PC-9 (cell line): Measurements from ENCODE around the gene HSBP1L1.

Experiments used
- EZH2 ChIP-seq: fragments of 200-600 bp; sonication (generic); IDR thresholded peaks from 2 replicates; pipeline ENCODE4 v1.8.0; 2017; ENCODE audit warnings: antibody characterized with exemption, low read depth
- TF ChIP-seq, protein P1 (sequence below): fragments of 200-600 bp; sonication (generic); conservative IDR thresholded peaks from 2 replicates; pipeline ENCODE4 v1.6.1; 2017; ENCODE audit warnings: mixed run types, antibody characterized with exemption, mild to moderate bottlenecking, moderate library complexity

DNA sequence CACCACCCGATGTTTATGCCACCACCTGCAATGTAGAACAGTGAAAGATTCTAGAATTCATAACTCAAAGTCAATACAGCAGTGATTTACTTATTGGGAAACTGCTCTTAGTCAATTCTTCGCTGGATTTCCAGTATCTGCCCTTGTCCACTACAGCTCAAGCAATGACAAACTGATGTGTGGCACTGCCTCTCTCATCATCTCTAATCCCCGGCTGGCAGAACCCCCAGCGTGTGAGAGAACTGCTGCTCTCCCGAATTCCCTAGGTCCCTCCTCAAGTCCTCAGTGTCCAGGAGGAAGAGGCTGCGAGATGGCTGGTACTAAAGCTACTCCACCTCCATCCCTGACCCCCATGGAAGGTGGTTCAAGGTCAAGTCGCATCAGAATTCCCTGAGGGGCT, 22.3 kb downstream of the HSBP1L1 start:
- TF ChIP-seq, protein P1, sequence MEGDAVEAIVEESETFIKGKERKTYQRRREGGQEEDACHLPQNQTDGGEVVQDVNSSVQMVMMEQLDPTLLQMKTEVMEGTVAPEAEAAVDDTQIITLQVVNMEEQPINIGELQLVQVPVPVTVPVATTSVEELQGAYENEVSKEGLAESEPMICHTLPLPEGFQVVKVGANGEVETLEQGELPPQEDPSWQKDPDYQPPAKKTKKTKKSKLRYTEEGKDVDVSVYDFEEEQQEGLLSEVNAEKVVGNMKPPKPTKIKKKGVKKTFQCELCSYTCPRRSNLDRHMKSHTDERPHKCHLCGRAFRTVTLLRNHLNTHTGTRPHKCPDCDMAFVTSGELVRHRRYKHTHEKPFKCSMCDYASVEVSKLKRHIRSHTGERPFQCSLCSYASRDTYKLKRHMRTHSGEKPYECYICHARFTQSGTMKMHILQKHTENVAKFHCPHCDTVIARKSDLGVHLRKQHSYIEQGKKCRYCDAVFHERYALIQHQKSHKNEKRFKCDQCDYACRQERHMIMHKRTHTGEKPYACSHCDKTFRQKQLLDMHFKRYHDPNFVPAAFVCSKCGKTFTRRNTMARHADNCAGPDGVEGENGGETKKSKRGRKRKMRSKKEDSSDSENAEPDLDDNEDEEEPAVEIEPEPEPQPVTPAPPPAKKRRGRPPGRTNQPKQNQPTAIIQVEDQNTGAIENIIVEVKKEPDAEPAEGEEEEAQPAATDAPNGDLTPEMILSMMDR = no peak
- no peak for TF ChIP-seq EZH2
